IMR-90 (cell line): ENCODE measurements around the gene NFATC1. TPM values are rescaled to one million over a fixed set of nuclear protein-coding genes. Genes with fewer than 3 reads are reported as not detected.

Experiments
- ATAC-seq: fragments of 200-7000 bp; cut with Tn5 transposase; 2 replicates; pipeline ENCODE4 v1.9.1; 2020; ENCODE audit warnings: low read depth, mild to moderate bottlenecking, moderate library complexity
- BruUV-seq: library from RNA; stranded (reverse); fragments of 400-500 nt; replicated peaks from 2 replicates; lab custom pipeline; 2021; lab: Mats Ljungman, UMichigan
- CTCF ChIA-PET: fragments of 300-600 bp; formaldehyde crosslinking; extraction: SDS; loops from one replicate; lab custom pipeline; 2021; ENCODE audit warnings: antibody characterized with exemption; lab: Yijun Ruan, JAX
- POLR2A ChIA-PET: fragments of 300-600 bp; sonication (Branson Sonifier 250); formaldehyde crosslinking; loops from one replicate; lab custom pipeline; 2022; ENCODE audit warnings: antibody characterized with exemption; ENCODE audit not compliant: unreplicated experiment; lab: Charles Lee
- DNase-seq: peaks from one replicate; pipeline ENCODE4 v3.0.0; 2013
- H2AFZ ChIP-seq: replicated peaks from 2 replicates; pipeline ENCODE3; 2013; ENCODE audit warnings: low read length, mild to moderate bottlenecking; ENCODE audit not compliant: poor library complexity
- H2AK5ac ChIP-seq: 2 replicates; pipeline ENCODE4 v1.6.1; 2013; ENCODE audit warnings: low read depth, low read length, inconsistent platforms
- H2AK9ac ChIP-seq: replicated peaks from 2 replicates; pipeline ENCODE3; 2013; ENCODE audit warnings: mild to moderate bottlenecking, low read depth, low read length, moderate library complexity; ENCODE audit not compliant: poor library complexity
- H2BK120ac ChIP-seq: 2 replicates; pipeline ENCODE4 v1.6.1; 2013; ENCODE audit warnings: low read depth, low read length, inconsistent platforms
- H2BK15ac ChIP-seq: 3 replicates; pipeline ENCODE4 v1.6.1; 2013; ENCODE audit warnings: low read depth, low read length, inconsistent platforms
- H2BK20ac ChIP-seq: 2 replicates; pipeline ENCODE4 v1.6.1; 2013; ENCODE audit warnings: low read depth, mild to moderate bottlenecking, inconsistent platforms, low read length, moderate library complexity
- H2BK5ac ChIP-seq: 2 replicates; pipeline ENCODE4 v1.6.1; 2013; ENCODE audit warnings: mild to moderate bottlenecking, low read depth, low read length, inconsistent platforms; ENCODE audit not compliant: poor library complexity, severe bottlenecking
- H3K14ac ChIP-seq: replicated peaks from 2 replicates; pipeline ENCODE4 v1.6.1; 2013; ENCODE audit warnings: low read depth, low read length, inconsistent platforms
- H3K18ac ChIP-seq: 2 replicates; pipeline ENCODE4 v1.6.1; 2013; ENCODE audit warnings: low read depth, low read length, control low read depth
- H3K23ac ChIP-seq: 2 replicates; pipeline ENCODE4 v1.6.1; 2013; ENCODE audit warnings: low read depth, low read length, inconsistent platforms
- H3K27ac ChIP-seq: 2 replicates; pipeline ENCODE4 v1.5.1; 2013; ENCODE audit warnings: mild to moderate bottlenecking, control low read depth, low read length; ENCODE audit not compliant: insufficient read depth
- H3K27me3 ChIP-seq: 2 replicates; pipeline ENCODE4 v1.6.1; 2013; ENCODE audit warnings: low read length; ENCODE audit not compliant: control insufficient read depth, insufficient read depth
- H3K36me3 ChIP-seq: 2 replicates; pipeline ENCODE4 v1.6.1; 2013; ENCODE audit warnings: low read length, mixed read lengths; ENCODE audit not compliant: control insufficient read depth, insufficient read depth
- H3K4ac ChIP-seq: 2 replicates; pipeline ENCODE4 v1.6.1; 2013; ENCODE audit warnings: low read depth, low read length, inconsistent platforms
- H3K4me1 ChIP-seq: 2 replicates; pipeline ENCODE4 v1.6.1; 2013; ENCODE audit warnings: low read length, mixed read lengths; ENCODE audit not compliant: control insufficient read depth, insufficient read depth
- H3K4me2 ChIP-seq: 2 replicates; pipeline ENCODE4 v1.6.1; 2013; ENCODE audit warnings: low read depth, mild to moderate bottlenecking, control low read depth, low read length, moderate library complexity
- H3K4me3 ChIP-seq: 2 replicates; pipeline ENCODE4 v1.5.1; 2013; ENCODE audit warnings: low read depth, mild to moderate bottlenecking, control low read depth, low read length, moderate library complexity; ENCODE audit not compliant: insufficient read depth
- H3K56ac ChIP-seq: 2 replicates; pipeline ENCODE4 v1.6.1; 2013; ENCODE audit warnings: low read length, inconsistent platforms; ENCODE audit not compliant: insufficient read depth; ENCODE audit errors: extremely low read depth
- H3K79me1 ChIP-seq, 2 experiments: 2 replicates each; pipeline ENCODE4 v1.6.1; 2013; ENCODE audit warnings: low read length in 2 of 2, inconsistent platforms in 1 of 2, low read depth in 1 of 2
- H3K9ac ChIP-seq: 2 replicates; pipeline ENCODE4 v1.6.1; 2013; ENCODE audit warnings: low read depth, low read length, control low read depth
- H3K9me1 ChIP-seq: 2 replicates; pipeline ENCODE4 v1.6.1; 2013; ENCODE audit warnings: low read length, inconsistent platforms; ENCODE audit not compliant: insufficient read depth
- H3K9me3 ChIP-seq: 2 replicates; pipeline ENCODE4 v1.6.1; 2013; ENCODE audit warnings: low read length; ENCODE audit not compliant: control insufficient read depth, insufficient read depth
- H4K20me1 ChIP-seq: 2 replicates; pipeline ENCODE4 v1.6.1; 2013; ENCODE audit warnings: low read length, inconsistent platforms; ENCODE audit not compliant: insufficient read depth
- H4K5ac ChIP-seq: 2 replicates; pipeline ENCODE4 v1.6.1; 2013; ENCODE audit warnings: mild to moderate bottlenecking, low read depth, low read length, control low read depth
- H4K8ac ChIP-seq, 2 experiments: 2 replicates each; pipeline ENCODE4 v1.6.1; 2013; ENCODE audit warnings: low read depth in 2 of 2, low read length in 2 of 2, control low read depth in 1 of 2, inconsistent platforms in 1 of 2
- H4K91ac ChIP-seq: 2 replicates; pipeline ENCODE4 v1.6.1; 2013; ENCODE audit warnings: low read depth, low read length, inconsistent platforms; ENCODE audit not compliant: insufficient read depth
- BHLHE40 ChIP-seq: fragments of 150-350 bp; IDR thresholded peaks from 2 replicates; pipeline ENCODE4 v1.6.1; 2016; ENCODE audit warnings: mild to moderate bottlenecking, low read depth, low read length
- CHD1 ChIP-seq: IDR thresholded peaks from 2 replicates; pipeline ENCODE4 v1.6.1; 2012; ENCODE audit warnings: low read depth, low read length, improper control_type of control experiment
- CTCF ChIP-seq: conservative IDR thresholded peaks from 2 replicates; pipeline ENCODE4 v1.5.1; 2012; ENCODE audit warnings: mild to moderate bottlenecking, low read depth, low read length, improper control_type of control experiment
- ELK1 ChIP-seq: fragments of 150-350 bp; IDR thresholded peaks from 2 replicates; pipeline ENCODE4 v1.6.1; 2016; ENCODE audit warnings: low read depth, mild to moderate bottlenecking, low read length, moderate library complexity, borderline replicate concordance
- MAFK ChIP-seq: IDR thresholded peaks from 2 replicates; pipeline ENCODE4 v1.6.1; 2012; ENCODE audit warnings: low read depth, low read length, improper control_type of control experiment
- MAZ ChIP-seq: IDR thresholded peaks from 2 replicates; pipeline ENCODE4 v1.6.1; 2012; ENCODE audit warnings: low read depth, mild to moderate bottlenecking, low read length, improper control_type of control experiment, moderate library complexity, borderline replicate concordance
- MXI1 ChIP-seq: IDR thresholded peaks from 2 replicates; pipeline ENCODE4 v1.6.1; 2012; ENCODE audit warnings: low read depth, mild to moderate bottlenecking, low read length, moderate library complexity, borderline replicate concordance
- NFE2L2 ChIP-seq: fragments of 150-350 bp; IDR thresholded peaks from 2 replicates; pipeline ENCODE4 v1.6.1; 2016; ENCODE audit warnings: low read depth, mild to moderate bottlenecking, low read length
- RAD21 ChIP-seq: IDR thresholded peaks from 2 replicates; pipeline ENCODE4 v1.6.1; 2012; ENCODE audit warnings: low read length, improper control_type of control experiment
- RCOR1 ChIP-seq: IDR thresholded peaks from 2 replicates; pipeline ENCODE4 v1.6.1; 2012; ENCODE audit warnings: mild to moderate bottlenecking, low read length, improper control_type of control experiment; ENCODE audit not compliant: insufficient replicate concordance
- RFX5 ChIP-seq: IDR thresholded peaks from 2 replicates; pipeline ENCODE4 v1.8.0; 2012; ENCODE audit warnings: low read depth, mild to moderate bottlenecking, low read length, moderate library complexity
- WGBS, 2 experiments: methylation state at CpG; one replicate each; pipeline versions ENCODE4 v1.1.5 to v1.1.7; 2013; ENCODE audit warnings: missing lambda C conversion rate in 2 of 2; ENCODE audit not compliant: insufficient read length in 1 of 2; ENCODE audit errors: extremely low coverage in 2 of 2; 5-methylcytosine and 5-hydroxymethylcytosine counted together
- dilution Hi-C: fragments of 300-500 bp; cut with HindIII; formaldehyde crosslinking; loops from one replicate; pipeline ENCODE4 v1.14.3; 2018; ENCODE audit warnings: low sequenced_read_pairs; ENCODE audit not compliant: unreplicated experiment
- in situ Hi-C: fragments of 300-500 bp; cut with MboI; formaldehyde crosslinking; loops from 3 replicates; pipeline ENCODE4 v1.14.3; 2019; ENCODE audit warnings: low sequenced_read_pairs, inconsistent platforms, mixed read lengths
- intact Hi-C: fragments of 100-400 bp; cut with micrococcal nuclease; formaldehyde crosslinking; loops from 2 replicates; pipeline ENCODE4 v1.10.0; 2022
- polyA plus RNA-seq, 3 experiments: library from polyadenylated mRNA; depleted of rRNA; stranded (reverse); fragments of >200 nt; gene quantifications; 2 replicates each; pipeline ENCODE4 v1.2.3, GENCODE V29; 2012; ENCODE audit warnings: low replicate concordance in 1 of 3
- total RNA-seq: library from RNA; depleted of rRNA; stranded (reverse); fragments of >200 nt; gene quantifications from 2 replicates; pipeline ENCODE4 v1.2.3, GENCODE V29; 2012

Gene NFATC1
- total and polyA plus RNA-seq, 2 of the 4 experiments (the other 2 are of a cell fraction) = 0.36 to 1.8 TPM

GRCh38 chr18:79469309-79469708 lies 73.6 kb downstream of the NFATC1 start:
- intact Hi-C loops = no loop called here
- no peaks in the 10 kb centered on the region; the same call in 1 of the 2 replicates for H3K9me3 ChIP-seq
- H2BK15ac ChIP-seq = no peak overlapping the region
- in situ Hi-C loops = no loop called here
- no peak overlapping the region for H3K4me2 ChIP-seq
- no peaks in the 10 kb centered on the region for H3K79me1 ChIP-seq
- no peak overlapping the region for H2AK5ac ChIP-seq
- no peak overlapping the region for H3K9ac ChIP-seq
- no peak overlapping the region for H2AK9ac ChIP-seq
- H4K8ac ChIP-seq = no peak overlapping the region
- ATAC-seq (no peak), DNase-seq (no peak)
- BruUV-seq = no TSS peak
- no peak overlapping the region for H2BK5ac ChIP-seq
- H4K20me1 ChIP-seq = no peaks in the 10 kb centered on the region
- H3K14ac ChIP-seq = no peak overlapping the region
- ChIA-PET CTCF (no interaction called here), POLR2A (no interaction called here)
- H3K18ac ChIP-seq = no peak overlapping the region
- no peak overlapping the region for H4K91ac ChIP-seq
- H3K56ac ChIP-seq = no peak overlapping the region
- WGBS, 2 experiments = 95% methylated on average over 3 of the region's 17 CpGs; no CpG with 5 or more reads in 1 of the 2 experiments
- H3K9me1 ChIP-seq = no peaks in the 10 kb centered on the region
- TF ChIP-seq MAFK (no peak), RAD21 (no peak), NFE2L2 (no peak), CTCF (no peak), MXI1 (no peak), CHD1 (no peak), BHLHE40 (no peak), ELK1 (no peak), RCOR1 (no peak), RFX5 (no peak), MAZ (no peak)
- dilution Hi-C loops = no loop called here
- no peak overlapping the region for H3K4ac ChIP-seq
- H3K4me3 ChIP-seq = no peak overlapping the region
- no peak overlapping the region for H3K23ac ChIP-seq
- H4K5ac ChIP-seq = no peak overlapping the region
- peaks cover 5% of the 10 kb centered on the region; the same call in 1 of the 2 replicates for H3K36me3 ChIP-seq
- H3K27ac ChIP-seq = no peak overlapping the region
- H3K27me3 ChIP-seq = no peaks in the 10 kb centered on the region
- H3K4me1 ChIP-seq = no peaks in the 10 kb centered on the region
- H2BK20ac ChIP-seq = no peak overlapping the region
- no peak overlapping the region for H2AFZ ChIP-seq
- H2BK120ac ChIP-seq = no peak overlapping the region
